Upper lobe of right lung (tissue), 1 donor: Measurements from ENCODE around the gene RNF212B. TPM values are rescaled to one million over a fixed set of nuclear protein-coding genes. Genes with fewer than 3 reads are reported as not detected.
"Not testable (repeated sequence)": the region's sequence is repeated elsewhere in the genome, so short reads cannot be mapped to it uniquely, and the experiment has no call there.

ENCODE experiments used
- ATAC-seq: fragments of 200-7000 bp; cut with Tn5 transposase; one replicate; pipeline ENCODE4 v1.9.1; 2020; ENCODE audit warnings: mild to moderate bottlenecking, moderate library complexity
- DNase-seq: peaks from one replicate; pipeline ENCODE4 v3.0.0-alpha.2; 2020
- H3K27ac ChIP-seq: fragments of 200-600 bp; one replicate; pipeline ENCODE4 v1.8.0; 2022
- H3K27me3 ChIP-seq: fragments of 200-600 bp; one replicate; pipeline ENCODE4 v1.8.0; 2022; ENCODE audit warnings: mild to moderate bottlenecking
- H3K36me3 ChIP-seq: fragments of 200-600 bp; one replicate; pipeline ENCODE4 v1.8.0; 2022
- H3K4me1 ChIP-seq: fragments of 200-600 bp; one replicate; pipeline ENCODE4 v1.8.0; 2022
- H3K4me3 ChIP-seq: fragments of 200-600 bp; one replicate; pipeline ENCODE4 v1.8.0; 2022; ENCODE audit warnings: mild to moderate bottlenecking
- H3K9me3 ChIP-seq: fragments of 200-600 bp; one replicate; pipeline ENCODE4 v1.8.0; 2022
- CTCF ChIP-seq: fragments of 200-600 bp; IDR thresholded peaks from one replicate; pipeline ENCODE4 v1.8.0; 2022; ENCODE audit warnings: antibody characterized with exemption
- intact Hi-C: fragments of 100-400 bp; cut with DNase I; formaldehyde crosslinking; loops from one replicate; pipeline ENCODE4 v1.11.0; 2022
- total RNA-seq: library from RNA; stranded (reverse); fragmentation: NEBNext Ultra II Directional; extraction: Animal tissue kit (Norgen Biotek cat#: 25700); gene quantifications from one replicate; pipeline ENCODE4 v1.2.1, GENCODE V29; 2021
- donor health status: DM: no; HTN: yes; CAD: no; lungs with severe emphysema.

RNF212B gene
- total RNA-seq, 1 donor from 2014 or later: not detected

GRCh38 chr14:23269193-23269592 is 31.5 kb downstream of the RNF212B start:
- DNase-seq: no peak
- H3K27ac ChIP-seq: no peak overlapping the region
- ATAC-seq: no peak
- no peak for TF ChIP-seq CTCF
- H3K4me1 ChIP-seq: no peaks in the 10 kb centered on the region
- no peaks in the 10 kb centered on the region for H3K27me3 ChIP-seq
- intact Hi-C loops: no loop called here
- no peaks in the 10 kb centered on the region for H3K36me3 ChIP-seq
- no peaks in the 10 kb centered on the region for H3K9me3 ChIP-seq
- no peak overlapping the region for H3K4me3 ChIP-seq

DNA sequence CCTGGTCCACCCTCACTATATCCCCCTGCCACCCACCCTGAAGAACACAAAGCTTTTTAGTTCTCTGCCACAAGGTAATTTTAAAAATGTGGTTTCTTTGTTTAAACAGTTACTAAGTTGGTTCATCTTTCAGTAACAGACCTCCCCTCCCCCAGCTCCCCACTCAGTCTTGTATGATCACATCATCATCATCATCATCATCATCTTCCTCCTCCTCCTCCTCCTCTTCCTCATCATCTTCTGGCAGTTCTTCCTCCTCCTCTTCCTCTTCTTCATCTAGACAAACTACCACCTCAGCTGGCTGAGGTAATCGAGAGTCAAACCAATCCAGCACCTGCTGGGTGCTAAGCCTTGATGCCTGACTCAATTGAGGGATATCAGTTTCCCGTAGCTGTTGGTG is 37.7 kb downstream of the RNF212B start:
- peaks cover 5% of the 10 kb centered on the region for H3K36me3 ChIP-seq
- ATAC-seq (no peak), DNase-seq (no peak)
- no peaks in the 10 kb centered on the region for H3K9me3 ChIP-seq
- no peaks in the 10 kb centered on the region for H3K27me3 ChIP-seq
- H3K4me1 ChIP-seq: no peaks in the 10 kb centered on the region
- intact Hi-C loops: no loop called here
- H3K4me3 ChIP-seq: no peak overlapping the region
- no peak overlapping the region for H3K27ac ChIP-seq
- TF ChIP-seq CTCF: no peak

GRCh38 chr14:23277189-23277588 is 39.5 kb downstream of the RNF212B start:
- DNase-seq (no peak), ATAC-seq (no peak)
- Histone ChIP-seq H3K9me3 (no peaks in the 10 kb centered on the region), H3K4me3 (no peak overlapping the region), H3K4me1 (no peaks in the 10 kb centered on the region), H3K27ac (no peak overlapping the region), H3K36me3 (peaks cover 5% of the 10 kb centered on the region), H3K27me3 (no peaks in the 10 kb centered on the region)
- intact Hi-C loops: no loop called here
- TF ChIP-seq CTCF: no peak

GRCh38 chr14:23277928-23278327 is 40.2 kb downstream of the RNF212B start:
- H3K9me3 ChIP-seq, H3K36me3 ChIP-seq, H3K4me1 ChIP-seq, H3K4me3 ChIP-seq, DNase-seq, H3K27ac ChIP-seq, H3K27me3 ChIP-seq, ATAC-seq, intact Hi-C loops: not testable (repeated sequence)

DNA sequence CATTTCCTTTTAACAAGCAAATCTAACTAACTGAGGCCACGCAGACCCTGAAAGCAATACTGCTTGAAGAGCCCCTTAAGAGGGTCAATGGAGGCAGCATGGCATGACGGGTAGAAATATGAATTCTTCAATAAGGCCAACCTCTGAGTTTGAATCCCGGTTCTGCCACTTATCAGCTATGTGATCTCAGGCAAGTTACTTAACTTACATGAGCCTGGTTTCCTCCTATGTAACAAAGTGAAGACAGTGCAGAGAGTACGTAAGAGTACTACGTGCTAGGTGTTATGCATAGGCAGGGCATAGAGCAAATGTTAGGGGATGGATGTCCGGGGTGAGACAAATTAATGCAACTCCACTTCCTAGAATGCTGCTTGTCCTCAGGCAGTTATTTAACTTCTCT is 43.5 kb downstream of the RNF212B start:
- no peaks in the 10 kb centered on the region for H3K9me3 ChIP-seq
- no peaks in the 10 kb centered on the region for H3K27me3 ChIP-seq
- ATAC-seq: no peak
- intact Hi-C loops: no loop called here
- no peak overlapping the region for H3K4me3 ChIP-seq
- TF ChIP-seq CTCF: no peak
- H3K36me3 ChIP-seq: peaks cover 5% of the 10 kb centered on the region
- no peak overlapping the region for H3K27ac ChIP-seq
- DNase-seq: no peak
- peaks cover 14% of the 10 kb centered on the region for H3K4me1 ChIP-seq

DNA sequence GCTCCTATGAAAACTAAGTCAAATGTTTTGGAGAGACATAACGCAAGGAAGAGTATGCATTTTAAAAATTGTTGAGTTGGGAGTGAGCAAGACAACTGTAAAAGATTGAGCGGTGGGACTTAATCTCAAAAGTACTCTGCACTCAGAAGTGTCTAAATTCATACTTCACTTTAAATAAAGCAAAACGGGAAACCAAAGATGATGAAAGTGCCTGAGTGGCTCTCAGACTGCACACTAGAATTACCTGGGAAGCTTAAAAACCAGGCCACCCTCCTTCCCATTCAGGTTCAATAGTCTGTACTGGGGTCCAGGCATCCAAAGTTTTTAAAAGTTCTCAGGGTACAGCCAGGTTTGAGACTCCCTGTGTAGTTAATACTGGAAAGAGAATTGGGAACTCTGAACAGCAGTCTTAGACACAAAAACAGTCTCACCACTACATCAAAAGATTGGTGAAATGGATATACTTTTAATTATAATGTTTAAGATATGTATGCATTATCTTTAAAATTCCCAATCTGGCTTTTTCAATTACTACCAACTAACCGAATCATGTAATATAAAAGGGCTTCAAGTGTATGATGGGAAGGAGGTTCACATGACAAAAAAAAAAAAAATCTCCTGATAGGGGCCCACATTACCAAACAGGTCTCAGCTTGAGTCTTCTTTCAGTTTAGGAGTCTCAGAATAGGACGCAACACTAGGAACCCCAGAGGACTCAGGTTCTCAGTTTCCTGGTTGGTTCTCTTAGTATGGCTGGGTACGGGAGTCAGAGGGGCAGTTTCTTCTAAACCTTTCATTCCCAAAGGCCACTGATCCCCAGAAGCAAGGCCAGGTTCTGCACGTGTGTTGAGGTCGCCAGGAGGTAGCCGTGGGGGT is 47.2 kb downstream of the RNF212B start:
- Histone ChIP-seq H3K9me3 (no peaks in the 10 kb centered on the region), H3K36me3 (no peaks in the 10 kb centered on the region), H3K27me3 (no peaks in the 10 kb centered on the region), H3K27ac (peak overlapping the region; percentile 98), H3K4me1 (peaks cover 21% of the 10 kb centered on the region), H3K4me3 (peak overlapping the region; percentile 95)
- no peak for ATAC-seq
- DNase-seq: no peak
- TF ChIP-seq CTCF: no peak
- intact Hi-C loops: no loop called here
